Retinal pigment epithelial cell (primary cell): Measurements from ENCODE around the gene KHK.
"Not testable (repeated sequence)": the region's sequence is repeated elsewhere in the genome, so short reads cannot be mapped to it uniquely, and the experiment has no call there.

Source experiments
- DNase-seq: peaks from one replicate; pipeline ENCODE4 v3.0.0-alpha.2; 2010; ENCODE audit warnings: low read depth
- H3K4me3 ChIP-seq: 2 replicates; pipeline ENCODE4 v1.5.1; 2011; ENCODE audit warnings: mild to moderate bottlenecking, low read length, control low read depth, moderate library complexity
- TF ChIP-seq, protein P1 (sequence below): conservative IDR thresholded peaks from 2 replicates; pipeline ENCODE4 v1.5.1; 2011; ENCODE audit warnings: low read depth, low read length, control low read depth, inconsistent platforms

KHK gene

DNA sequence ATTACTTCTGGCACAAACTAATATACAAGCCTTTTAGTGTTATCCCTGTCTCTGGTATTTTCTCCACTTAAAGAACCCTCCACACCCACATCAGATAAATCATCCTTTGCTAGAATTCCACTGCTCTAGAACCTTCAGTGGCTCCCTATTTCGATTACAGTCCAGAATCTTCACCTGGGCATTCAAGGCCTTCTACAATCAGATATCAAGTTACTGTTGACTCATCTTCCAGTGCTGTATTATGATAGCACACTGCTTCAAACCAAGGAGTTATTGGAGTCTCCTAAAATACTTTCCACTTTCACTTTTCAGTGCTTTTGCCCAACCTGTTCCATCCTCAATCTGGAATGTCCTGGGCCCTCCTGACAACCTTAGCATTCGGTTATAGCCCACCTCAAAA lies 28.9 kb downstream of the KHK start:
- no peak overlapping the region for H3K4me3 ChIP-seq
- DNase-seq = no peak
- TF ChIP-seq, protein P1, sequence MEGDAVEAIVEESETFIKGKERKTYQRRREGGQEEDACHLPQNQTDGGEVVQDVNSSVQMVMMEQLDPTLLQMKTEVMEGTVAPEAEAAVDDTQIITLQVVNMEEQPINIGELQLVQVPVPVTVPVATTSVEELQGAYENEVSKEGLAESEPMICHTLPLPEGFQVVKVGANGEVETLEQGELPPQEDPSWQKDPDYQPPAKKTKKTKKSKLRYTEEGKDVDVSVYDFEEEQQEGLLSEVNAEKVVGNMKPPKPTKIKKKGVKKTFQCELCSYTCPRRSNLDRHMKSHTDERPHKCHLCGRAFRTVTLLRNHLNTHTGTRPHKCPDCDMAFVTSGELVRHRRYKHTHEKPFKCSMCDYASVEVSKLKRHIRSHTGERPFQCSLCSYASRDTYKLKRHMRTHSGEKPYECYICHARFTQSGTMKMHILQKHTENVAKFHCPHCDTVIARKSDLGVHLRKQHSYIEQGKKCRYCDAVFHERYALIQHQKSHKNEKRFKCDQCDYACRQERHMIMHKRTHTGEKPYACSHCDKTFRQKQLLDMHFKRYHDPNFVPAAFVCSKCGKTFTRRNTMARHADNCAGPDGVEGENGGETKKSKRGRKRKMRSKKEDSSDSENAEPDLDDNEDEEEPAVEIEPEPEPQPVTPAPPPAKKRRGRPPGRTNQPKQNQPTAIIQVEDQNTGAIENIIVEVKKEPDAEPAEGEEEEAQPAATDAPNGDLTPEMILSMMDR = no peak

DNA sequence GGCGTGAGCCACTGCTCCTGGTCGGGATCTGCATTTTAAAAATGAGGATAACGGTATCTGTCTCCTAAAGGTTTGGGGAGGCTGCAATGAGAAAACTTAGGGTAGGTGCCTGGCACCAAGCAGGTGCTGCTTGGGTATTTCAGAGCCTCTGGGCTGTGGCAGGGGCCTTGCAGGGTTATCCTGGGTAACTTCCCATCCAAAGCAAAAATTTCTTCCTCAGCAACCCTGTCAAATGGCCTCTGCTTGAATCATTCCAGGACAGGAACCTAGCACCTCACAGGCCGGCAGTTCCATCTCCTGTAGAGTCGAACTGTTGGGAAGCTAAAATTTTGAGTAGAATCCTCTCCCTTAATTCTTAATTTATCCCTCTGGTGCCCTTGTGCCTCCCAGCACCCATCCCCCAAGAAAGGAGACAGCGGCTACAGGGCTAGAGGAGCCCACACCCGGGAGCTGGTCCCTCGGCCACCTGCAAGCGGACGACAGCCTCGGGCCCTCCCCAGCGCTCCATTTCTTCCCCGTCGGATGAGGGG lies 31.5 kb downstream of the KHK start:
- TF ChIP-seq, protein P1 = no peak
- peak overlapping the region; percentile 50 for H3K4me3 ChIP-seq
- DNase-seq = no peak

DNA sequence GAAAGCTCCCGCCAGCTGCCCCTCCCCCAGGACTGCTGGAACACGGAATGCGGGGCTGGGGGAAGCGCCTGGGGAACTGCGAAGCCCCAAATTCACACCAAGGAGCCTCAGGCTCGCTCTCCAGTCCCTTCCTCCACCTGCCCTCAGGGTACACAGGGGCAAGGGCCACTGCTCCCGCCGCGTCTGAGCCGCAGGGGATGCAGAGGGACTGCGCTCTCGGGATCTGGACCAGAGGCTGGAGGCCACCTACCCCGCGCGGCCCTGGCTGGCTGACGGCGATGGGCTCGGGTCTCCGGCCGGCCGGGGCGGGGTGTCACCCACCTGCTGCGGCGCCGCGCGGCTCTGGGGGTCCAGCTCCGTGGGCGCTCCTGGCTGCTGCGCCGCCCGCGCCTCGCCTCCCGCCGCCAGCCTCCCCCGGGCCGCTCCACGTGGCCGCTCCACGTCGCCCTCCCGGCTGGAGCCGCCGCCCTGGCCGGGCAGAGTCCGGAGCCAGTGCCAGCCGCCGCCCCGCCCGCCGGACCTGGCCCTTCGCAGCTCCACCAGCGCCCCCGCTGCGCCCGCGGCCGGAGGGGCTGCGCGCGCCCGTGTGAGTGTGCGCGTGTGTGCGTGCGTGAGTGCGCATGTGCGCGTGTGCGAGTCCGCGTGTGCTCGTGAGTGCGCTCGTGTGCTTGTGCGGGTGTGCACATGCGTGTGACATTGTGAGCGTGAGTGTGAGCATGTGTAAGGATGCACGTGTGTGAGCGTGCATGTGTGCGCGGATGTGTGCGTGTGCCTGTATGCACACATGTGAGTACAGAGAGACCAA lies 32.2 kb downstream of the KHK start, which contains the start of gene CGREF1:
Gene CGREF1 (minus strand): TSS at position 604 of the 805 bp plus-strand sequence. CDS start 14,762 bp downstream, outside the sequence.
- DNase-seq = no peak
- TF ChIP-seq, protein P1 = no peak
- peak within 1 kb of the TSS; percentile 50 for H3K4me3 ChIP-seq

DNA sequence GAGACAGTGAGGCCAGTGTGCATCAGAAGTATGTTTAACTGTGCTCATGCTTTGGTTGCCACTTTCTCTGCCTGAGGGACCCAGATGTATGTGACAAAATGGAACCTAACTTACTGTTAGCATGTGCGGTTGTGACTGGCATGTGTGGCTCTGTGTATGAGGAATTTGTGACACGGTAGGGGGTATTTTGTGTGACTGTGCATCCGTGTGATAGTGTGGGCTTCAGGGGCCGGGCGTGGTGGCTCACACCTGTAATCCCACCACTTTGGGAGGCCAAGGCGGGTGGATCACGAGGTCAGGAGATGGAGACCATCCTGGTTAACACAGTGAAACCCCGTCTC lies 32.7 kb downstream of the KHK start:
- peak overlapping the region; percentile 46 for H3K4me3 ChIP-seq
- not testable (repeated sequence) for DNase-seq

DNA sequence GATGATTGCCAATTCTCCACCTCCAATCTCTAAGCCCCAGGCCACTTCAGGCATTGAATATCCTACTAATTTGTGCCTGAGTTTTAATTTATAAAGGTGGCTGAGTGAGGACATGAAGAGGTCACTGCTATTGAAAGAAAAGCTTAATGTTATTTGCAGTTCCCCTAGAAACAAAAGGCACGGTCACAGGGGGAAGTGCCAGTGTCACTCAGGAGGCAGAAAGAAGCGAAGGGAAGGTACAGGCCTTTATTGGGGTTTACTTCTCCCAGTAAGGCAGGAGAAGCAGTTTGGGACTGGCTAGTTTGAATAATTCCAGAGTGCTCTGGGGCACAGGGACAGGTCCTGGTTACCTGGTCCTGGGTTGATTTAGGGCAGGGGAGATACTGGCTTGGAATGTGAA lies 35.3 kb downstream of the KHK start:
- no peak overlapping the region for H3K4me3 ChIP-seq
- DNase-seq = no peak
- TF ChIP-seq, protein P1 = no peak

DNA sequence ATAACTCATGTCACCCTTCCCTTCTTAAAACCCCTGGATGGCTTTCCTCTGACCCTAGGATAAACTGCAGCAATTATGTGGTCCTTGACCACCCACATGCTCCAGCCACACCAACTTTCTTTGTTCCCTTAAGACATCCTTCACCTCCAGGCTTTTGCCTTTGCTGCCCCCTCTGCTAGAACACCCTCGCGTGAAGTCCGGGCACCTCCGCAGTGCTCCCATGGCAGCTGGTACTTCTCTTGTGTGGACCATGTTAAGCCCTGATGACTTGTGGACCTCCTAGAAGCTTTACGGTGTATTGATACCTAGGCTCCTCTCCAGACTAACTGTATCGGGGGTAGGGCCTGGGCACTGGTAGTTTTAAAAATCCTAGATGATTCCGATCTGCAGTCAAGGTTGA lies 36.2 kb downstream of the KHK start:
- DNase-seq = no peak
- TF ChIP-seq, protein P1 = no peak
- H3K4me3 ChIP-seq = no peak overlapping the region

DNA sequence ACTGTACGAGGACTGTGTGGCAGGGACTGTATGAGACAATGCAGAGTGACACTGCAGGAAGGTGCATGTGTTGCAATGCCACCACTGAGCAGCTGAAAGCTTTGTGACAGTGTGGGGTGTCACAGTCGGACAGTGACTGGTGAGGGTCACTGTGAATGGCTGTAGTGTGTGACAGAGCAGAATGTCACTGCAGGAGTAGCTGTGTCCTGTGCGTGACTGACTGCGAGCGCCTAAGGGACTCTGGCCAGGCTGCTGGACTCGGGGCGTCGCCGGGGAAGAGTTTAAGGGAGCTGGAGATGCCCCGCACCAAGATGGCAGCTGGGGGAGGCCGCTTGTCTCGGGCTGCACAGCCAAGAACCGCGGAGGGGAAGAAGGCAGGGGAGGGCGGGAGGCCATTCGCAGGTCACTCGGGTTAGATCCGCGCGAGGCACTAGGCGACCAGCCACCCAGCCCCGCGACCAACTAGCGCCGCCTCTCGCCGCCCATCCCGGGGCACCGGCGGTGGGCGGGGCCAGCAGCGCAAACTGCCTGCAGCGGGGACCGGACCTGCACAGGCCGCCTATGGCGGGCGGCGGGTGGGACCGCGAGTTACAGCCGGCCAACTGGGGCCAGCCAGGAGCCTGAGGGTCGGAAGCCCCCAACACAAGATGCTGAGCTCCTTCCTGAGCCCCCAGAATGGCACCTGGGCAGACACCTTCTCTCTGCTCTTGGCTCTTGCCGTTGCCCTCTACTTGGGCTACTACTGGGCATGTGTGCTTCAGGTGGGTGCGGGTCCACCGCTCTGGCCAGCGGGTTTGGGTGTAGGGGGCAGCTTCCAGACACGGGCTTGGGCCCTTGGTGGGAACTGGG lies 37.0 kb downstream of the KHK start, which contains the start of gene ABHD1:
Gene ABHD1 (plus strand): TSS at position 514 of the 849 bp plus-strand sequence. CDS start 134 bp downstream, at position 648.
- TF ChIP-seq, protein P1 = no peak
- no peak for DNase-seq
- peak within 1 kb of the TSS; percentile 65 for H3K4me3 ChIP-seq
